Measurements from ENCODE around the gene PDE10A.

PDE10A gene

GRCh38 chr6:165653196-165653595 is 9.8 kb downstream of the PDE10A start:
- H3K4me3 ChIP-seq (ENCODE audit: low read length) = no peak overlapping the region
- H3K9ac ChIP-seq (ENCODE audit: low read depth, low read length) = no peak overlapping the region
- H3K4me1 ChIP-seq (ENCODE audit: insufficient read depth, low read length) = peaks cover 15% of the 10 kb centered on the region
- no peaks in the 10 kb centered on the region for H3K9me3 ChIP-seq (ENCODE audit: insufficient read depth, low read depth, low read length)
- peaks cover 21% of the 10 kb centered on the region for H3K27me3 ChIP-seq (ENCODE audit: insufficient read depth, low read length)
- no peaks in the 10 kb centered on the region for H3K36me3 ChIP-seq (ENCODE audit: insufficient read depth, low read length)
- H3K27ac ChIP-seq (ENCODE audit: low read depth, low read length) = no peak overlapping the region
- 96% methylated on average over 9 of the region's 9 CpGs for WGBS

GRCh38 chr6:165652766-165653165 is 10.3 kb downstream of the PDE10A start:
- H3K9ac ChIP-seq (ENCODE audit: low read depth, low read length) = no peak overlapping the region
- no peak overlapping the region for H3K27ac ChIP-seq (ENCODE audit: low read depth, low read length)
- H3K9me3 ChIP-seq (ENCODE audit: insufficient read depth, low read depth, low read length) = no peaks in the 10 kb centered on the region
- no peak overlapping the region for H3K4me3 ChIP-seq (ENCODE audit: low read length)
- H3K27me3 ChIP-seq (ENCODE audit: insufficient read depth, low read length) = peaks cover 16% of the 10 kb centered on the region
- H3K4me1 ChIP-seq (ENCODE audit: insufficient read depth, low read length) = peaks cover 12% of the 10 kb centered on the region
- H3K36me3 ChIP-seq (ENCODE audit: insufficient read depth, low read length) = no peaks in the 10 kb centered on the region
- 91% methylated on average over 5 of the region's 5 CpGs for WGBS

- no peak overlapping the region for H3K27ac ChIP-seq (ENCODE audit: low read depth, low read length)
Observed at GRCh38 chr6:165649166-165650137, 13.6 kb downstream of the PDE10A start.

GRCh38 chr6:165647041-165647440 is 16.0 kb downstream of the PDE10A start:
- no peak overlapping the region for H3K9ac ChIP-seq (ENCODE audit: low read depth, low read length)
- H3K9me3 ChIP-seq (ENCODE audit: insufficient read depth, low read depth, low read length) = no peaks in the 10 kb centered on the region
- no peaks in the 10 kb centered on the region for H3K27me3 ChIP-seq (ENCODE audit: insufficient read depth, low read length)
- no peak overlapping the region for H3K4me3 ChIP-seq (ENCODE audit: low read length)
- no peak overlapping the region for H3K27ac ChIP-seq (ENCODE audit: low read depth, low read length)
- WGBS = 94% methylated on average over 6 of the region's 6 CpGs
- no peaks in the 10 kb centered on the region for H3K36me3 ChIP-seq (ENCODE audit: insufficient read depth, low read length)
- no peaks in the 10 kb centered on the region for H3K4me1 ChIP-seq (ENCODE audit: insufficient read depth, low read length)

More at GRCh38 chr6:165649166-165650137, 13.6 kb downstream of the PDE10A start:
- no peaks in the 10 kb centered on the region for H3K9me3 ChIP-seq (ENCODE audit: insufficient read depth, low read depth, low read length)
- WGBS = 83% methylated on average over 11 of the region's 11 CpGs
- H3K9ac ChIP-seq (ENCODE audit: low read depth, low read length) = no peak overlapping the region
- no peak overlapping the region for H3K4me3 ChIP-seq (ENCODE audit: low read length)
- H3K27me3 ChIP-seq (ENCODE audit: insufficient read depth, low read length) = 0 out of 2 replicates have a peak, but pooled peaks cover 1% of the 10 kb centered on the region
- no peaks in the 10 kb centered on the region for H3K4me1 ChIP-seq (ENCODE audit: insufficient read depth, low read length)
- H3K36me3 ChIP-seq (ENCODE audit: insufficient read depth, low read length) = no peaks in the 10 kb centered on the region

GRCh38 chr6:165645919-165646318 is 17.1 kb downstream of the PDE10A start:
- WGBS = 92% methylated on average over 6 of the region's 6 CpGs
- Histone ChIP-seq H3K4me1 (ENCODE audit: insufficient read depth, low read length) (no peaks in the 10 kb centered on the region), H3K36me3 (ENCODE audit: insufficient read depth, low read length) (no peaks in the 10 kb centered on the region), H3K9ac (ENCODE audit: low read depth, low read length) (no peak overlapping the region), H3K27me3 (ENCODE audit: insufficient read depth, low read length) (no peaks in the 10 kb centered on the region), H3K9me3 (ENCODE audit: insufficient read depth, low read depth, low read length) (no peaks in the 10 kb centered on the region), H3K27ac (ENCODE audit: low read depth, low read length) (no peak overlapping the region), H3K4me3 (ENCODE audit: low read length) (no peak overlapping the region)

GRCh38 chr6:165644586-165645266 is 18.3 kb downstream of the PDE10A start:
- Histone ChIP-seq H3K9me3 (ENCODE audit: insufficient read depth, low read depth, low read length) (no peaks in the 10 kb centered on the region), H3K27ac (ENCODE audit: low read depth, low read length) (no peak overlapping the region), H3K36me3 (ENCODE audit: insufficient read depth, low read length) (no peaks in the 10 kb centered on the region), H3K9ac (ENCODE audit: low read depth, low read length) (no peak overlapping the region), H3K27me3 (ENCODE audit: insufficient read depth, low read length) (no peaks in the 10 kb centered on the region), H3K4me1 (ENCODE audit: insufficient read depth, low read length) (no peaks in the 10 kb centered on the region), H3K4me3 (ENCODE audit: low read length) (no peak overlapping the region)
- 93% methylated on average over 15 of the region's 15 CpGs for WGBS

- H3K36me3 ChIP-seq (ENCODE audit: insufficient read depth, low read length) = no peaks in the 10 kb centered on the region
- no peak overlapping the region for H3K27ac ChIP-seq (ENCODE audit: low read depth, low read length)
- WGBS = 71% methylated on average over 3 of the region's 3 CpGs
- H3K9ac ChIP-seq (ENCODE audit: low read depth, low read length) = no peak overlapping the region
- no peaks in the 10 kb centered on the region for H3K27me3 ChIP-seq (ENCODE audit: insufficient read depth, low read length)
- no peaks in the 10 kb centered on the region for H3K9me3 ChIP-seq (ENCODE audit: insufficient read depth, low read depth, low read length)
- peaks cover 8% of the 10 kb centered on the region for H3K4me1 ChIP-seq (ENCODE audit: insufficient read depth, low read length)
- no peak overlapping the region for H3K4me3 ChIP-seq (ENCODE audit: low read length)
Observed at GRCh38 chr6:165643015-165643414, 20.0 kb downstream of the PDE10A start.

GRCh38 chr6:165641672-165642156 is 21.3 kb downstream of the PDE10A start:
- no peak overlapping the region for H3K27ac ChIP-seq (ENCODE audit: low read depth, low read length)
- H3K9me3 ChIP-seq (ENCODE audit: insufficient read depth, low read depth, low read length) = no peaks in the 10 kb centered on the region
- H3K27me3 ChIP-seq (ENCODE audit: insufficient read depth, low read length) = no peaks in the 10 kb centered on the region
- WGBS = 90% methylated on average over 15 of the region's 15 CpGs
- no peaks in the 10 kb centered on the region for H3K36me3 ChIP-seq (ENCODE audit: insufficient read depth, low read length)
- H3K9ac ChIP-seq (ENCODE audit: low read depth, low read length) = no peak overlapping the region
- no peak overlapping the region for H3K4me3 ChIP-seq (ENCODE audit: low read length)
- H3K4me1 ChIP-seq (ENCODE audit: insufficient read depth, low read length) = peaks cover 21% of the 10 kb centered on the region

- H3K4me3 ChIP-seq (ENCODE audit: low read length) = no peak overlapping the region
- H3K4me1 ChIP-seq (ENCODE audit: insufficient read depth, low read length) = peaks cover 30% of the 10 kb centered on the region
- H3K27ac ChIP-seq (ENCODE audit: low read depth, low read length) = no peak overlapping the region
- H3K9me3 ChIP-seq (ENCODE audit: insufficient read depth, low read depth, low read length) = no peaks in the 10 kb centered on the region
- 80% methylated on average over 4 of the region's 4 CpGs for WGBS
- H3K9ac ChIP-seq (ENCODE audit: low read depth, low read length) = no peak overlapping the region
- H3K27me3 ChIP-seq (ENCODE audit: insufficient read depth, low read length) = no peaks in the 10 kb centered on the region
- H3K36me3 ChIP-seq (ENCODE audit: insufficient read depth, low read length) = no peaks in the 10 kb centered on the region
Observed at GRCh38 chr6:165640806-165641205, 22.2 kb downstream of the PDE10A start.

GRCh38 chr6:165638530-165638929 is 24.5 kb downstream of the PDE10A start:
- H3K9me3 ChIP-seq (ENCODE audit: insufficient read depth, low read depth, low read length) = no peaks in the 10 kb centered on the region
- no peak overlapping the region for H3K9ac ChIP-seq (ENCODE audit: low read depth, low read length)
- no peaks in the 10 kb centered on the region for H3K27me3 ChIP-seq (ENCODE audit: insufficient read depth, low read length)
- no peak overlapping the region for H3K27ac ChIP-seq (ENCODE audit: low read depth, low read length)
- H3K4me1 ChIP-seq (ENCODE audit: insufficient read depth, low read length) = peaks cover 33% of the 10 kb centered on the region
- no CpG with 5 or more reads among the region's 2 CpGs for WGBS
- no peaks in the 10 kb centered on the region for H3K36me3 ChIP-seq (ENCODE audit: insufficient read depth, low read length)
- H3K4me3 ChIP-seq (ENCODE audit: low read length) = no peak overlapping the region

- no peak overlapping the region for H3K9ac ChIP-seq (ENCODE audit: low read depth, low read length)
- H3K9me3 ChIP-seq (ENCODE audit: insufficient read depth, low read depth, low read length) = no peaks in the 10 kb centered on the region
- H3K4me3 ChIP-seq (ENCODE audit: low read length) = no peak overlapping the region
- H3K4me1 ChIP-seq (ENCODE audit: insufficient read depth, low read length) = peaks cover 33% of the 10 kb centered on the region
- H3K27ac ChIP-seq (ENCODE audit: low read depth, low read length) = no peak overlapping the region
- H3K36me3 ChIP-seq (ENCODE audit: insufficient read depth, low read length) = no peaks in the 10 kb centered on the region
- 81% methylated on average over 11 of the region's 11 CpGs for WGBS
- no peaks in the 10 kb centered on the region for H3K27me3 ChIP-seq (ENCODE audit: insufficient read depth, low read length)
Observed at GRCh38 chr6:165637586-165637985, 25.5 kb downstream of the PDE10A start.
